GM12878 (cell line): ENCODE results near the gene CTH. TPM values are rescaled to one million over a fixed set of nuclear protein-coding genes. Genes with fewer than 3 reads are reported as not detected.

Source experiments
- ATAC-seq: fragments of 200-7000 bp; cut with Tn5 transposase; 3 replicates; pipeline ENCODE4 v1.9.1; 2020; ENCODE audit warnings: mild to moderate bottlenecking, moderate library complexity
- BruUV-seq: library from RNA; stranded (reverse); fragments of 400-500 nt; replicated peaks from 2 replicates; lab custom pipeline; 2021; lab: Mats Ljungman, UMichigan
- CTCF ChIA-PET: fragments of 300-600 bp; sonication (Branson Sonifier 250); formaldehyde crosslinking; extraction: SDS; loops from one replicate; lab custom pipeline; 2021; ENCODE audit warnings: inconsistent platforms; lab: Yijun Ruan, JAX
- POLR2A ChIA-PET: fragments of 350-600 bp; formaldehyde crosslinking; extraction: SDS; loops from one replicate; lab custom pipeline; 2021; ENCODE audit warnings: inconsistent platforms; lab: Charles Lee
- RAD21 ChIA-PET: fragments of 300-600 bp; sonication (Branson Sonifier 250); formaldehyde crosslinking; loops from one replicate; lab custom pipeline; 2023; ENCODE audit warnings: antibody characterized with exemption; ENCODE audit not compliant: unreplicated experiment; lab: Charles Lee
- SMC1A ChIA-PET: fragments of 300-600 bp; sonication (Branson Sonifier 250); formaldehyde crosslinking; loops from one replicate; lab custom pipeline; 2023; ENCODE audit not compliant: unreplicated experiment, uncharacterized antibody; lab: Charles Lee
- DNase-seq: peaks from one replicate; pipeline ENCODE4 v3.0.0-alpha.2; 2011; ENCODE audit warnings: low read depth, low spot score
- FAIRE-seq: peaks from 3 replicates; lab custom pipeline; 2011; peaks lifted over from hg19 to GRCh38; lab: Jason Lieb, UNC
- H2AFZ ChIP-seq: 2 replicates; pipeline ENCODE4 v1.6.0; 2011; ENCODE audit warnings: low read depth, low read length, control low read depth; ENCODE audit not compliant: control insufficient read depth
- H3K27ac ChIP-seq: 2 replicates; pipeline ENCODE4 v1.5.1; 2011; ENCODE audit warnings: control low read depth; ENCODE audit not compliant: control insufficient read depth, insufficient read depth
- H3K27me3 ChIP-seq, 2 experiments: replicated peaks in 1 of 2; 2 replicates each; pipeline versions ENCODE4 v1.6.0 to v1.6.1; 2011; ENCODE audit warnings: low read length in 1 of 2; ENCODE audit not compliant: control insufficient read depth in 2 of 2, insufficient read depth in 2 of 2
- H3K36me3 ChIP-seq, 2 experiments: 2 replicates each; pipeline ENCODE4 v1.5.1; 2011; ENCODE audit warnings: low read length in 1 of 2; ENCODE audit not compliant: control insufficient read depth in 2 of 2, insufficient read depth in 2 of 2
- H3K4me1 ChIP-seq: 2 replicates; pipeline ENCODE4 v1.6.1; 2011; ENCODE audit warnings: mild to moderate bottlenecking, low read length, moderate library complexity, mixed read lengths; ENCODE audit not compliant: control insufficient read depth, insufficient read depth
- H3K4me2 ChIP-seq: 2 replicates; pipeline ENCODE4 v1.6.0; 2011; ENCODE audit warnings: control low read depth; ENCODE audit not compliant: control insufficient read depth, insufficient read depth
- H3K4me3 ChIP-seq: fragments of 200-600 bp; sonication (generic); 2 replicates; pipeline ENCODE4 v1.5.1; 2016
- H3K79me2 ChIP-seq: 2 replicates; pipeline ENCODE4 v1.6.0; 2011; ENCODE audit warnings: low read length; ENCODE audit not compliant: control insufficient read depth, insufficient read depth
- H3K9ac ChIP-seq: 2 replicates; pipeline ENCODE4 v1.8.0; 2011; ENCODE audit warnings: low read length, control low read depth, mixed read lengths; ENCODE audit not compliant: control insufficient read depth, insufficient read depth
- H3K9me3 ChIP-seq: replicated peaks from 3 replicates; pipeline ENCODE4 v1.5.1; 2011; ENCODE audit warnings: mild to moderate bottlenecking, low read length; ENCODE audit not compliant: control insufficient read depth, insufficient read depth
- H4K20me1 ChIP-seq: 2 replicates; pipeline ENCODE4 v1.6.0; 2011; ENCODE audit not compliant: control insufficient read depth, insufficient read depth
- CBFB ChIP-seq: IDR thresholded peaks from 2 replicates; pipeline ENCODE4 v1.6.1; 2016; ENCODE audit warnings: antibody characterized with exemption, low read depth
- CBX5 ChIP-seq: sonication (generic); IDR thresholded peaks from 2 replicates; pipeline ENCODE4 v1.6.1; 2016; ENCODE audit warnings: low read depth, moderate library complexity, mild to moderate bottlenecking, inconsistent platforms
- CEBPZ ChIP-seq: fragments of 150-350 bp; IDR thresholded peaks from 2 replicates; pipeline ENCODE4 v1.6.1; 2016; ENCODE audit warnings: low read depth, low read length
- CHD4 ChIP-seq: fragments of 200-600 bp; sonication (generic); IDR thresholded peaks from 2 replicates; pipeline ENCODE4 v1.6.1; 2016; ENCODE audit warnings: mild to moderate bottlenecking
- NFYB ChIP-seq: IDR thresholded peaks from 2 replicates; pipeline ENCODE4 v1.6.1; 2011; ENCODE audit warnings: low read depth, mild to moderate bottlenecking, low read length, improper control_type of control experiment, moderate library complexity; ENCODE audit not compliant: insufficient read depth
- RBBP5 ChIP-seq: fragments of 200-600 bp; sonication (generic); conservative IDR thresholded peaks from 2 replicates; pipeline ENCODE4 v1.6.1; 2016
- SP1 ChIP-seq: IDR thresholded peaks from one replicate; pipeline ENCODE4 v1.6.1; 2011; ENCODE audit warnings: low read depth, low read length
- SREBF2 ChIP-seq: IDR thresholded peaks from 2 replicates; pipeline ENCODE4 v1.6.1; 2012; ENCODE audit warnings: mild to moderate bottlenecking, low read length
- STAT3 ChIP-seq: IDR thresholded peaks from 2 replicates; pipeline ENCODE4 v1.6.1; 2011; ENCODE audit warnings: low read depth, low read length, improper control_type of control experiment
- WGBS: methylation state at CpG from one replicate; pipeline ENCODE4 v1.1.6; 2016; ENCODE audit warnings: low lambda C conversion rate; ENCODE audit not compliant: insufficient replicate concordance, insufficient coverage; ENCODE audit errors: missing lambda C conversion rate; 5-methylcytosine and 5-hydroxymethylcytosine counted together
- in situ Hi-C: fragments of 300-500 bp; cut with MboI; formaldehyde crosslinking; loops from 9 replicates; pipeline ENCODE4 v1.14.3; 2018; ENCODE audit warnings: mixed read lengths
- intact Hi-C: fragments of 100-400 bp; cut with micrococcal nuclease; formaldehyde crosslinking; loops from one replicate; pipeline ENCODE4 v1.14.2; 2022; ENCODE audit not compliant: unreplicated experiment
- polyA plus RNA-seq, 11 experiments: library from polyadenylated mRNA; depleted of rRNA in 4 of 11; unstranded in 6 of 11; stranded (reverse) in 5 of 11; fragments of >200 nt; fragmentation: Nextera tagmentation in 4 of 11; fragmentation: Illumina TruSeq in 1 of 11; extraction: Ambion mirVana in 4 of 11; extraction: Trizol in 1 of 11; gene quantifications; 1 replicate in 1 of 11; 2 replicates in 10 of 11; pipeline versions ENCODE4 v1.2.1 to v1.2.3, GENCODE V29; 2011 to 2016; ENCODE audit warnings: inconsistent platforms in 2 of 11, missing spikeins in 2 of 11, low read depth in 1 of 11
- total RNA-seq, 4 experiments: library from RNA; depleted of rRNA in 3 of 4; stranded (reverse); fragments of >200 nt in 3 of 4; fragmentation: Illumina TruSeq in 1 of 4; extraction: Trizol in 1 of 4; gene quantifications; 2 replicates each; pipeline versions ENCODE4 v1.2.1 to v1.2.3, GENCODE V29; 2013 to 2021
- TF ChIP-seq, protein P1 (sequence below): IDR thresholded peaks from 2 replicates; pipeline ENCODE4 v1.6.1; 2012; ENCODE audit warnings: mild to moderate bottlenecking, low read depth, low read length

Gene CTH
- total and polyA plus RNA-seq, 10 of the 15 experiments (the other 5 are each of a cell fraction or from before 2014, with no cell fraction given) = 6.3 to 17.5 (median 10.4) TPM

GRCh38 chr1:70483342-70483741, 72.3 kb downstream of the CTH start:
- Histone ChIP-seq H3K9me3 (no peaks in the 10 kb centered on the region), H3K79me2 (no peaks in the 10 kb centered on the region), H3K4me2 (no peak overlapping the region), H3K4me1 (no peaks in the 10 kb centered on the region), H3K36me3 (no peaks in the 10 kb centered on the region), H3K27me3 (no peaks in the 10 kb centered on the region), H3K4me3 (no peak overlapping the region), H3K27ac (no peak overlapping the region), H4K20me1 (no peaks in the 10 kb centered on the region), H2AFZ (no peak overlapping the region), H3K9ac (no peak overlapping the region)
- TF ChIP-seq NFYB = no peak
- TF ChIP-seq CEBPZ = no peak
- no peak for TF ChIP-seq CHD4
- no peak for TF ChIP-seq CBX5
- TF ChIP-seq SREBF2 = no peak
- TF ChIP-seq SP1 = no peak
- TF ChIP-seq, protein P1, sequence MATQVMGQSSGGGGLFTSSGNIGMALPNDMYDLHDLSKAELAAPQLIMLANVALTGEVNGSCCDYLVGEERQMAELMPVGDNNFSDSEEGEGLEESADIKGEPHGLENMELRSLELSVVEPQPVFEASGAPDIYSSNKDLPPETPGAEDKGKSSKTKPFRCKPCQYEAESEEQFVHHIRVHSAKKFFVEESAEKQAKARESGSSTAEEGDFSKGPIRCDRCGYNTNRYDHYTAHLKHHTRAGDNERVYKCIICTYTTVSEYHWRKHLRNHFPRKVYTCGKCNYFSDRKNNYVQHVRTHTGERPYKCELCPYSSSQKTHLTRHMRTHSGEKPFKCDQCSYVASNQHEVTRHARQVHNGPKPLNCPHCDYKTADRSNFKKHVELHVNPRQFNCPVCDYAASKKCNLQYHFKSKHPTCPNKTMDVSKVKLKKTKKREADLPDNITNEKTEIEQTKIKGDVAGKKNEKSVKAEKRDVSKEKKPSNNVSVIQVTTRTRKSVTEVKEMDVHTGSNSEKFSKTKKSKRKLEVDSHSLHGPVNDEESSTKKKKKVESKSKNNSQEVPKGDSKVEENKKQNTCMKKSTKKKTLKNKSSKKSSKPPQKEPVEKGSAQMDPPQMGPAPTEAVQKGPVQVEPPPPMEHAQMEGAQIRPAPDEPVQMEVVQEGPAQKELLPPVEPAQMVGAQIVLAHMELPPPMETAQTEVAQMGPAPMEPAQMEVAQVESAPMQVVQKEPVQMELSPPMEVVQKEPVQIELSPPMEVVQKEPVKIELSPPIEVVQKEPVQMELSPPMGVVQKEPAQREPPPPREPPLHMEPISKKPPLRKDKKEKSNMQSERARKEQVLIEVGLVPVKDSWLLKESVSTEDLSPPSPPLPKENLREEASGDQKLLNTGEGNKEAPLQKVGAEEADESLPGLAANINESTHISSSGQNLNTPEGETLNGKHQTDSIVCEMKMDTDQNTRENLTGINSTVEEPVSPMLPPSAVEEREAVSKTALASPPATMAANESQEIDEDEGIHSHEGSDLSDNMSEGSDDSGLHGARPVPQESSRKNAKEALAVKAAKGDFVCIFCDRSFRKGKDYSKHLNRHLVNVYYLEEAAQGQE = no peak
- no peak for TF ChIP-seq RBBP5
- no peak for TF ChIP-seq STAT3
- TF ChIP-seq CBFB = no peak
- no TSS peak for BruUV-seq
- intact Hi-C loops (no loop called here), in situ Hi-C loops (loop anchor here (10.0 kb wide), 1 partner anchor 349 kb away; no protein-coding TSS in a partner anchor)
- POLR2A ChIA-PET = no interaction called here
- CTCF ChIA-PET = interaction anchor here (0.6 kb wide), 1 partner anchor 176 kb away, joined by 3 read pairs; no protein-coding TSS in a partner anchor
- FAIRE-seq = no peak
- DNase-seq = no peak
- SMC1A ChIA-PET = interaction anchor here (0.7 kb wide), 1 partner anchor 711 kb away, joined by 3 read pairs; no protein-coding TSS in a partner anchor
- ATAC-seq = no peak
- WGBS = 83% methylated on average over 4 of the region's 4 CpGs
- RAD21 ChIA-PET = no interaction called here
